Fibroblast of mammary gland (primary cell): Measurements from ENCODE around the gene OR4P4.

Experiments
- DNase-seq: peaks from one replicate; pipeline ENCODE4 v3.0.0-alpha.2; 2010; ENCODE audit warnings: low read depth
- H3K4me3 ChIP-seq: 2 replicates; pipeline ENCODE4 v1.5.1; 2011; ENCODE audit warnings: low read depth, mild to moderate bottlenecking, low read length, moderate library complexity; ENCODE audit not compliant: control insufficient read depth
- CTCF ChIP-seq: conservative IDR thresholded peaks from 2 replicates; pipeline ENCODE4 v1.5.1; 2011; ENCODE audit warnings: low read depth, low read length, inconsistent platforms; ENCODE audit not compliant: control insufficient read depth, insufficient read depth

OR4P4 gene

GRCh38 chr11:55658031-55658573, 23.2 kb downstream of the OR4P4 start:
- no peak overlapping the region for H3K4me3 ChIP-seq
- no peak for TF ChIP-seq CTCF
- no peak for DNase-seq

DNA sequence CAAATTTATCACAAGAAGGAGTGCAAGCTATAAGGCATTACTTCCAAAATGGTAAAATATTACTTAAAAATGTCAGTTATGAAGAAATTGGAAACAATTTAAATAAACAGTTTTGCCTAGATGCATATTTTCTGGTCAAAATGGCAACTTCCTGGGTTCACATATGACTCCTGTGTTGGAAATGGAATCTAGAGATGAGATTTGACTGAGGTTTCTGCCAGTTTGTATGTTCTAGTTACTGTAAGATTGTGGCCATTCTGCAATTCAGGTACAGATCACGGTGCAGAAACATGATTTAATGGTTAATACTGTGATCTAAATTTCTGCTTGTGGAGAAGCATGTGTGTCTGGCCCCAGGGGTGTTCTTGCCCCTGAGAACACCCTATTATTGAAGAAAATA, 23.7 kb downstream of the OR4P4 start:
- TF ChIP-seq CTCF, result no peak

GRCh38 chr11:55661901-55662300, 27.0 kb downstream of the OR4P4 start, which contains the start of gene OR4C6:
OR4C6 (plus strand) TSS chr11:55662201; CDS start chr11:55665167, 2,966 bp downstream.
- no peak for TF ChIP-seq CTCF
- no peak for DNase-seq
- H3K4me3 ChIP-seq, result no peak within 1 kb of the TSS

More for the DNA sequence above, 23.7 kb downstream of the OR4P4 start:
- no peak overlapping the region for H3K4me3 ChIP-seq
- DNase-seq, result no peak

DNA sequence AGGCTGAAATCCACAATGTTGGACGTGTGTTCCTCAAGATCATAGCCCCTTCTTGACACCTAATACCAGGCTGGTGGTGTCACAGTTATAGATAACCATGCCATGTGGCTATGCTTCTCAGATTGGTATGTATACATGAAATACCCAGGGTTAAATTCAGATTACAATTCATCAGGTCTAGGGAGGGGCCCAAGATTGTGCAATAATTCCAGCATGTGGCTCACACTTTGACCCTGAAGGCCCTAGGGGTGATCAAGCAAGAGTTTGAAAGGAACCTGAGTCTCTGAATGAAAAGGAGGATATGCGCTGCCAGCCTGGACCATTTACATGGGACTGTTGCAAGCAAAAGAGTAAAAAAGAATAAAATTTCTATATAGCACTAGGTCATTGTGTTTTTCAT, 34.5 kb downstream of the OR4P4 start:
- TF ChIP-seq CTCF, result no peak
- H3K4me3 ChIP-seq, result no peak overlapping the region
- no peak for DNase-seq

GRCh38 chr11:55673860-55674259, 38.9 kb downstream of the OR4P4 start:
- TF ChIP-seq CTCF, result no peak
- no peak for DNase-seq
- H3K4me3 ChIP-seq, result no peak overlapping the region
